Astrocyte of the hippocampus (primary cell): ENCODE data around the gene LRRC3.

ENCODE experiments used
- DNase-seq: peaks from one replicate; pipeline ENCODE4 v3.0.0; 2011; ENCODE audit warnings: low read depth, low spot score

Gene LRRC3

GRCh38 chr21:44456915-44457736 is 1.8 kb downstream of the LRRC3 start:
- DNase-seq: no peak

GRCh38 chr21:44458971-44459711 is 3.8 kb downstream of the LRRC3 start:
- DNase-seq: no peak

GRCh38 chr21:44459712-44460440 is 4.6 kb downstream of the LRRC3 start:
- DNase-seq: no peak

- DNase-seq: no peak
Measured at GRCh38 chr21:44460441-44460755, 5.1 kb downstream of the LRRC3 start.

- no peak for DNase-seq
Measured at GRCh38 chr21:44461005-44461404, 5.7 kb downstream of the LRRC3 start.

- no peak for DNase-seq
Measured at GRCh38 chr21:44461464-44462001, 6.2 kb downstream of the LRRC3 start.

- DNase-seq: no peak
Measured at GRCh38 chr21:44462086-44462833, 7.0 kb downstream of the LRRC3 start.

- no peak for DNase-seq
Measured at GRCh38 chr21:44462834-44463200, 7.5 kb downstream of the LRRC3 start.

GRCh38 chr21:44463724-44464123 is 8.4 kb downstream of the LRRC3 start:
- DNase-seq: no peak

GRCh38 chr21:44464351-44464750 is 9.0 kb downstream of the LRRC3 start:
- DNase-seq: no peak

- DNase-seq: no peak
Measured at GRCh38 chr21:44466351-44466954, 11.1 kb downstream of the LRRC3 start.

GRCh38 chr21:44466996-44467858 is 11.9 kb downstream of the LRRC3 start:
- no peak for DNase-seq

- DNase-seq: no peak
Measured at GRCh38 chr21:44467859-44468195, 12.5 kb downstream of the LRRC3 start.

GRCh38 chr21:44471341-44471740 is 16.0 kb downstream of the LRRC3 start:
- no peak for DNase-seq

GRCh38 chr21:44471996-44472395 is 16.7 kb downstream of the LRRC3 start:
- DNase-seq: no peak

- DNase-seq: no peak
Measured at GRCh38 chr21:44473915-44474555, 18.7 kb downstream of the LRRC3 start.

GRCh38 chr21:44475266-44475845 is 20.0 kb downstream of the LRRC3 start:
- DNase-seq: no peak

GRCh38 chr21:44477131-44477530 is 21.8 kb downstream of the LRRC3 start:
- no peak for DNase-seq

- DNase-seq: no peak
Measured at GRCh38 chr21:44477712-44478111, 22.4 kb downstream of the LRRC3 start.
